Dedifferentiated amniotic fluid mesenchymal stem cell (primary cell): ENCODE data around the gene NTNG2.
"Not testable (repeated sequence)": the region's sequence is repeated elsewhere in the genome, so short reads cannot be mapped to it uniquely, and the experiment has no call there.

ENCODE experiments used
- DNase-seq: peaks from one replicate; pipeline ENCODE4 v3.0.0-alpha.2; 2016; ENCODE audit errors: extremely low spot score

NTNG2 gene

GRCh38 chr9:132161743-132162184 is at the start of gene NTNG2:
Gene NTNG2 (plus strand): TSS chr9:132162058. CDS start chr9:132166832, 4,774 bp downstream.
- DNase-seq: no peak

DNA sequence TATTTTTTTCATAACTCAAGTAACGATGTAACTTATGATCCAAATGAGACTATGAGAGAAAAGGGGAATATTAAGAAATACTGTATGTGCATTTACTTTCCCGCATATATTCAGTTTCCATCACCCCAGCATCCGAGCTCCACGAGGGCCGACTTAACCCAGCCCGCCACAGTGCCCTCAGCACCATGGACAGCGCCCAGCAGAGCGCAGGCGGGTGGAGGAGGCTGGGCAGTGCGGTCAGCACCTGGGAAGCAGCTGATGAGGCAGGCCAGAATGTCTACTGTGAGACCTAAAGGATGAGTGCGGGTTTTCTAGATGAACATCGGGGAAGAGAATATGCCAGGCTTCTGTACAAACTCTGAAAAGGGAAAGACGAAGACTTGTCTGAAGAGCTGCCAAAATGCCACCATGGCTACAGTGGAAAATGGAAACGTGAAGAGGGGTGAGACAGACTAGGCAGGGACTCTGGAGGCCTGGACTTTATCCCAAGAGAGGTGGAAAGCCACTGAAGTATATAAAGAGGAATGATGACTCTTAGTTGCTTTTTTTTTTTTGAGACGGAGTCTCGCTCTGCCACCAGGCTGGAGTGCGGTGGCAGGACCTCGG is 47.7 kb upstream of the NTNG2 start:
- peak; percentile 16 for DNase-seq

DNA sequence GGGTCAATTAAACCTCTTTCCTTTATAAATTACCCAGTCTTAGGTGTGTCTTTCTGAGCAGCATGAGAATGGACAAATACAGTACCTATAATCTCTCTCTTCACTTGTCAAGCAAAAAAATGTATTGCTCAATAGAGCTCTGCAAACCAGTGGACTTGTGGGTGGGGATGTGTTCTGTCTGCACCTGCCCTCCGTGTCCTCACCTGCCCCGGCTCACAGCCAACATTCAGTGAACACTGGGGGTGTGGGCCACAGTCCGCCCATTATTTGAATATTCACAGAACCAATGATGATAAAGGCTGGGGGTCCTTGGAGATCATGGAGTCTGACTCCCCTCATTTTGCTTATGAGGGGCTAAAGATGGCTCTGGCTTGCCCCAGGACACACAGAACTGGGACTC is 45.3 kb upstream of the NTNG2 start:
- no peak for DNase-seq

GRCh38 chr9:132117694-132118093 is 44.2 kb upstream of the NTNG2 start:
- DNase-seq: no peak

DNA sequence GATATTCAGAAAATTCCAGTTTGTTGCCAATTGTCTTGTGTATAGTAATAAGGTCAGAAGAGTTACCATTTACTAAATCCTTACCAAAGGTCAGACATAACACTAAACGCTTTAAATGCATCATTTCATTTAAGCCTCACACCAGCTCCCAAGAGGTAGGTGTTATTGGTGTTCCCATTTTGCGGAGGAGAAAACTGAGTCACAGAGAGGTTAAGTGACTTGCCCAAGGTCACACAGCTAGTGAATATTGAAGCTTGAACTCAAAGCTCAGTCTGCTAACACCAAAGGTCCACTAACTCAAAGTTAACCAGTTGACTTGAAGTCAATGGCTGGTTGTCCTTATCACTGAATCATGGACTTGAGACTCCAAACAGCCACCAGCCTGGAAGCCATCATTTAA is 40.8 kb upstream of the NTNG2 start:
- DNase-seq: no peak

DNA sequence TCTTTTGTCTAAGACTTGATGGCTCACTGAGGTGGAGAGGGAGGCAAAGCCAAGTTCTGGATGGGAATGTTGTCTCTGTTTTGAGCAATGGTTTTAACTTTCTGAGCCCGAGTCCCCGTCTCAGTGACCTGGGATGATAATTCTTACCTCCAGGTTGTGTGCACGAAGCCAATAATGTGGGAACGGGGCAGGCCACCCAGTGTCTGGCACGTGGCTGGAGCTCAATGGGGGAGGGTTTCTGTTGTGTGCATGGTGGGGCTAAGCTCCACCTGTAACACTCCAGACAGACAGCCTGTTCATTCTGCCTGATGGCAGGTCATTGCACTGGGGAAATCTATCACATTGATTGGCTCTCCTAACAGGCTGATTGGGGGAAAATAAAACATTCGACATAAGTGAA is 37.1 kb upstream of the NTNG2 start:
- DNase-seq: no peak

- no peak for DNase-seq
Measured at GRCh38 chr9:132125361-132125760, 36.5 kb upstream of the NTNG2 start.

- no peak for DNase-seq
Measured at GRCh38 chr9:132125944-132126679, 35.7 kb upstream of the NTNG2 start.

DNA sequence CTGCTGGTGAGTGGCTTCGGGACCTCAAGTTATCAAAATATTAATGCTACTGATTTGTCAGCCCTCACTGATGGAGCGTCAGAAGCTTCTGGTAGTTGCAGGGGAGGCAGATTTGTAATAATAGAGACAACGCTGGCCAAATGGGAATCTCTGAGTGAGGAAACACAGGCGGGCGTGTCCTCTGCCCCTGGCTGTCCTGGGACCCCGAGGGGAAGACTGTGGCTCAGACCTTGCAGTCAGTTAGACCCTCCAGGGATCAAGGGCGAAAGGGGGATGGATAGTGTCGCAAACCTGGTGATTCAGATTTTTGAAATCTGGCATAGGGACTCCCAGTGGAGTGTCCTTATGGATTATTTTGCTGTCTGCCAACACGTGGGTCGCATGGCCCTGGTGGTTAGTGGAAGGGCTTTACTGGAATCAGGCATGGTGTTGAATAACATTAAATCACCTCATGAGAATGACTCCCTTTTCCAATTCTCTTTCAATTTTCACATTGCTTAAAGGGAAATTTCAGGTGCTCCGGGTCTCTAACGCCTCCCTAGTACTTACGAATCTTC is 35.1 kb upstream of the NTNG2 start:
- no peak for DNase-seq

DNA sequence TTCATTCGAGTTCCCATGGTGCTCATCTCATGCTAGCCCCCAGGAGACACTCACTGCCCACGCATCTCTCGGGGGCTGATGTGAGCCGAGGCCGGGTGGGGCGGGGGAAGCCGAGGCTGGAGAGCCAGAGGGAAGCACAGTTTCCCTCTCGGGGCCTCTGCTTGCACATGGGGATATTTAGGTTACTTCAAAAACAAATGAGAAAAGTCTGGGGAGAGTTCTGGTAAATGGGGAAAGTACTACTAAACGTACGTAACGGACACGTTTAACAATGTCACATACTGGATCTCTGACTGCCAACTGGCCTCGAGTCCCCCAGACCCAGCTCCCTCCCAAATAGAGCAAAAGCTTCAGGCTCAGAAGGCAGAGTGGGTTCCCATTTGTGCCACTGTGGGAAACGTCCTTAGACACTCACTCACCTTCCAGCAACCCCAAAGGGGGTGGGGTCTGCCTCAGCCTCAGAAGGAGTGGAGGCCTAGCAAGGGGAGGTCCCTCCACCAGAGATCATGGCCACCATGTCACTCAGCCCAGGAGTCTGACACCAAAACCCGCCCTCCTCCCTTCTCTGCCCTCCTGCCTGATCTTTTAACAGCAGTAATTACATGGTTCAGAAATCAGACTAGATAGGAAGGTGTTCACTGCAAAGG is 33.8 kb upstream of the NTNG2 start:
- DNase-seq: no peak

- DNase-seq: no peak
Measured at GRCh38 chr9:132129535-132129934, 32.3 kb upstream of the NTNG2 start.

DNA sequence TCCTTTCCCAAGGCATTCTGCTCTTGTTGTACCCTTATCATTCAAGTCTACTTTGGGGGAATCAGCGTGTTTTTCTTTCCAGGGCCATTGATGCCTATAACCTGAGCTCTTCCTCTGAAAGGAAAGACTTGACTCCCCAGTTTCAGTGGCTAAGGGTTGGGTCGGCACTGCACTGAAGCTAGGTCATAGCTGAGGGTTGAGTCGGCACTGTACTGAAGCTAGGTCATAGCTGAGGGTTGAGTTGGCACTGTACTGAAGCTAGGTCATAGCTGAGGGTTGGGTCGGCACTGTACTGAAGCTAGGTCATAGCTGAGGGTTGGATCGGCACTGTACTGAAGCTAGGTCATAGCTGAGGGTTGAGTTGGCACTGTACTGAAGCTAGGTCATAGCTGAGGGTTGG is 27.8 kb upstream of the NTNG2 start:
- DNase-seq: not testable (repeated sequence)

- DNase-seq: no peak
Measured at GRCh38 chr9:132135456-132135855, 26.4 kb upstream of the NTNG2 start.

DNA sequence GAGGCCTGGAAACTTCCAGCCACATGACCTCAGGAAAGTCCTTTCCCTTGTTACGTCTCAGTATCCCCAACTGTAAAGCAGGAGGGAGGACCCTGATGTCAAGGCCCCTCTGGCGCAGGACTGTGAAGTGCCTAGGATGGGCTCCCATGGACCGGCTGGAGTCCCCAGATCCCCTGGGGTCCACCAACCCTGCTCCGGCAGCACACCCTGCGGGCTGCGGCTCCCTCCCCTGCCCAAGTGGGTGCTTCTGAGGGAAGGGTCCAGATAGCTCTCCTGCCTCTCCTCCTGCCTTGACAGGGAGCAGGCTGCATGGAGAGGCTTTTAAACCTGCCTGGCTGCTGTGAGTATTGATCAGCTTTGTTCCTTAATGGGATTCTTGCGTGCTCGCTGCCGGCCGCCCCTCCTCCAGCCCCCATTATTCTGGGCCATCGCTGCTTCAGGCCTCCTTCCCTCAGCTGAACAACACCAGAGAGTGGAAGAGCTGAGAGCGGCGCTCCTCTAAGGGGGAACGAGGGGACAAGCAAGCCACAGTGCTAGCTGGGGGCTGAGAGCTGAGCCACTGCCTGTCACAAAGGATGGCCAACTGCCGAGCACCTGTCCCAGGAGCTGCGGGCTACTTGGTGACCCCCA is 25.6 kb upstream of the NTNG2 start:
- DNase-seq: no peak

GRCh38 chr9:132141344-132141947 is 20.4 kb upstream of the NTNG2 start:
- DNase-seq: no peak

- no peak for DNase-seq
Measured at GRCh38 chr9:132141948-132142594, 19.8 kb upstream of the NTNG2 start.

- no peak for DNase-seq
Measured at GRCh38 chr9:132142924-132143323, 18.9 kb upstream of the NTNG2 start.

GRCh38 chr9:132143359-132143758 is 18.5 kb upstream of the NTNG2 start:
- DNase-seq: no peak

- no peak for DNase-seq
Measured at GRCh38 chr9:132144708-132145365, 17.0 kb upstream of the NTNG2 start.

GRCh38 chr9:132146039-132146438 is 15.8 kb upstream of the NTNG2 start:
- no peak for DNase-seq

DNA sequence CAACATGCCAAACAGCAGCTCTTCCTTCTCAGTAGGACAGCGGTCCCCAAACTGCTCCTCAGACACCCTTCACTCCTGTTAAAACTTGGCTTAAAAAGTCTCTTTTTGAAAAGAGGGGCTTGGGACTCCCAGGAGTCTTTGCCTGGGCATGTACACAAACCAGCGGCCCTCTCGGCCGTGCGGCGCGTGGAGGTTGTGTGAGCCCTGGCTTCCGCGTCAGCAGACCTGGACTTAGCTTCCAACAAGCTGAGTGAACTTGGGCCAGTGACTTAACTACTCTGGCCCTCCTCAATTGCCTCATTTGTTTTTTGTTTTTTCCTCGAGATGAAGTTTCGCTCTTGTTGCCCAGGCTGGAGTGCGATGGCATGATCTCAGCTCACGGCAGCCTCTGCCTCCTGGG is 15.3 kb upstream of the NTNG2 start:
- DNase-seq: no peak
